Measurements from ENCODE around the gene FXR2.

GRCh38 chr17:7629939-7630571, 15.4 kb upstream of the FXR2 start, which contains the start of gene SHBG:
- TF ChIP-seq MYC (IDR thresholded peaks at IDR 0.05; ENCODE audit: low read depth, low read length), result no peak
- no peak for TF ChIP-seq MYC (CRISPR knock-in tag; IDR thresholded peaks at IDR 0.05; ENCODE audit: borderline replicate concordance, low read depth)
- TF ChIP-seq ZNF217 (CRISPR knock-in tag; IDR thresholded peaks at IDR 0.05), result no peak
- TF ChIP-seq CTCF (IDR thresholded peaks at IDR 0.05 in 2 of 3, conservative IDR thresholded peaks at IDR 0.05 in 1 of 3; ENCODE audit: insufficient read depth in 2 of 3, low read depth in 1 of 3, low read length in 3 of 3), result no peak
- TF ChIP-seq EZH2 (IDR thresholded peaks at IDR 0.05; ENCODE audit: borderline replicate concordance, low read depth, low read length), result no peak
- no peak for TF ChIP-seq ZNF354B (CRISPR knock-in tag; IDR thresholded peaks at IDR 0.05)
- TF ChIP-seq MAFK (IDR thresholded peaks at IDR 0.05; ENCODE audit: low read length), result no peak

Measured in K562 (cell line).